Mesenteric fat pad (tissue), 1 donor: ENCODE data around the gene TRAPPC14. TPM values are rescaled to one million over a fixed set of nuclear protein-coding genes. Genes with fewer than 3 reads are reported as not detected.
A peak's percentile ranks its signal among the peaks of the same experiment; 100 is the strongest.

Experiments
- DNase-seq: peaks from one replicate; pipeline ENCODE4 v3.0.0-alpha.2; 2020; ENCODE audit warnings: low spot score
- total RNA-seq: library from RNA; stranded (reverse); fragmentation: NEBNext Ultra II Directional; extraction: Animal tissue kit (Norgen Biotek cat#: 25700); gene quantifications from one replicate; pipeline ENCODE4 v1.2.1, GENCODE V29; 2021
- donor health status: DM: yes; HTN: yes; CAD: no.

Gene TRAPPC14
- total RNA-seq, 1 donor from 2014 or later: 22.5 TPM

GRCh38 chr7:100174582-100174981, 16.1 kb upstream of the TRAPPC14 start:
- DNase-seq: peak; percentile 20

GRCh38 chr7:100173806-100174495, 15.4 kb upstream of the TRAPPC14 start:
- peak; percentile 74 for DNase-seq

GRCh38 chr7:100171840-100172239, 13.3 kb upstream of the TRAPPC14 start:
- peak; percentile 87 for DNase-seq

- peak; percentile 89 for DNase-seq
These were observed 12.7 kb upstream of the TRAPPC14 start for GRCh38 chr7:100171087-100171681.

- peak; percentile 81 for DNase-seq
These were observed 11.8 kb upstream of the TRAPPC14 start for GRCh38 chr7:100170101-100170897.

GRCh38 chr7:100169147-100169850, 10.8 kb upstream of the TRAPPC14 start:
- no peak for DNase-seq

GRCh38 chr7:100167912-100168323, 9.4 kb upstream of the TRAPPC14 start:
- no peak for DNase-seq

- DNase-seq: no peak
These were observed 8.7 kb upstream of the TRAPPC14 start for GRCh38 chr7:100166970-100167911.

GRCh38 chr7:100166317-100166940, 7.9 kb upstream of the TRAPPC14 start:
- no peak for DNase-seq

GRCh38 chr7:100163871-100164270, 5.3 kb upstream of the TRAPPC14 start:
- DNase-seq: no peak

GRCh38 chr7:100163006-100163531, 4.5 kb upstream of the TRAPPC14 start:
- DNase-seq: no peak

GRCh38 chr7:100160067-100160466, 1.5 kb upstream of the TRAPPC14 start:
- DNase-seq: no peak

GRCh38 chr7:100159099-100159623, 638 bp upstream of the TRAPPC14 start:
- no peak for DNase-seq

GRCh38 chr7:100157334-100158228, 942 bp downstream of the TRAPPC14 start:
- no peak for DNase-seq

- DNase-seq: no peak
These were observed 1.5 kb downstream of the TRAPPC14 start for GRCh38 chr7:100157069-100157333.

GRCh38 chr7:100156331-100157068, 2.0 kb downstream of the TRAPPC14 start:
- no peak for DNase-seq

- DNase-seq: no peak
These were observed 2.8 kb downstream of the TRAPPC14 start for GRCh38 chr7:100155553-100156317.
